ENCODE data around the gene RCSD1.

Gene RCSD1

GRCh38 chr1:167620002-167620401 lies 10.0 kb upstream of the RCSD1 start:
- H3K27ac ChIP-seq (ENCODE audit: low read length) = no peak overlapping the region
- no peak overlapping the region for H3K4me3 ChIP-seq (ENCODE audit: low read length)
- peaks cover 9% of the 10 kb centered on the region for H3K4me1 ChIP-seq (ENCODE audit: insufficient read depth, low read length)
- no peak overlapping the region for H3K9ac ChIP-seq (ENCODE audit: low read depth, low read length)
- H3K27me3 ChIP-seq (ENCODE audit: insufficient read depth, low read length) = no peaks in the 10 kb centered on the region
- H3K9me3 ChIP-seq (ENCODE audit: insufficient read depth, low read depth, low read length) = peaks cover 7% of the 10 kb centered on the region; the same call in 1 of the 2 replicates
- H3K36me3 ChIP-seq (ENCODE audit: insufficient read depth, low read depth, low read length) = no peaks in the 10 kb centered on the region

- Histone ChIP-seq H3K9me3 (ENCODE audit: insufficient read depth, low read depth, low read length) (no peaks in the 10 kb centered on the region), H3K27ac (ENCODE audit: low read length) (no peak overlapping the region), H3K9ac (ENCODE audit: low read depth, low read length) (no peak overlapping the region), H3K27me3 (ENCODE audit: insufficient read depth, low read length) (no peaks in the 10 kb centered on the region; the same call in 1 of the 2 replicates), H3K4me3 (ENCODE audit: low read length) (no peak overlapping the region), H3K4me1 (ENCODE audit: insufficient read depth, low read length) (peaks cover 9% of the 10 kb centered on the region), H3K36me3 (ENCODE audit: insufficient read depth, low read depth, low read length) (no peaks in the 10 kb centered on the region)
Observed at GRCh38 chr1:167621780-167622313, 8.2 kb upstream of the RCSD1 start.

GRCh38 chr1:167623951-167624350 lies 6.1 kb upstream of the RCSD1 start:
- Histone ChIP-seq H3K36me3 (ENCODE audit: insufficient read depth, low read depth, low read length) (no peaks in the 10 kb centered on the region), H3K9ac (ENCODE audit: low read depth, low read length) (no peak overlapping the region), H3K4me3 (ENCODE audit: low read length) (no peak overlapping the region), H3K9me3 (ENCODE audit: insufficient read depth, low read depth, low read length) (no peaks in the 10 kb centered on the region), H3K4me1 (ENCODE audit: insufficient read depth, low read length) (no peaks in the 10 kb centered on the region), H3K27ac (ENCODE audit: low read length) (no peak overlapping the region), H3K27me3 (ENCODE audit: insufficient read depth, low read length) (peaks cover 16% of the 10 kb centered on the region)

- Histone ChIP-seq H3K9ac (ENCODE audit: low read depth, low read length) (no peak overlapping the region), H3K27ac (ENCODE audit: low read length) (no peak overlapping the region), H3K4me1 (ENCODE audit: insufficient read depth, low read length) (peaks cover 4% of the 10 kb centered on the region; the same call in 1 of the 2 replicates), H3K9me3 (ENCODE audit: insufficient read depth, low read depth, low read length) (no peaks in the 10 kb centered on the region), H3K36me3 (ENCODE audit: insufficient read depth, low read depth, low read length) (no peaks in the 10 kb centered on the region), H3K27me3 (ENCODE audit: insufficient read depth, low read length) (peaks cover 29% of the 10 kb centered on the region), H3K4me3 (ENCODE audit: low read length) (no peak overlapping the region)
Observed at GRCh38 chr1:167625040-167625823, 4.8 kb upstream of the RCSD1 start.

- Histone ChIP-seq H3K9me3 (ENCODE audit: insufficient read depth, low read depth, low read length) (no peaks in the 10 kb centered on the region), H3K36me3 (ENCODE audit: insufficient read depth, low read depth, low read length) (no peaks in the 10 kb centered on the region), H3K27me3 (ENCODE audit: insufficient read depth, low read length) (peaks cover 52% of the 10 kb centered on the region), H3K27ac (ENCODE audit: low read length) (no peak overlapping the region), H3K4me1 (ENCODE audit: insufficient read depth, low read length) (peaks cover 12% of the 10 kb centered on the region; the same call in 1 of the 2 replicates), H3K4me3 (ENCODE audit: low read length) (no peak overlapping the region), H3K9ac (ENCODE audit: low read depth, low read length) (no peak overlapping the region)
Observed at GRCh38 chr1:167627615-167627864, 2.5 kb upstream of the RCSD1 start.

- Histone ChIP-seq H3K4me3 (ENCODE audit: low read length) (no peak overlapping the region), H3K9ac (ENCODE audit: low read depth, low read length) (no peak overlapping the region), H3K27ac (ENCODE audit: low read length) (no peak overlapping the region), H3K36me3 (ENCODE audit: insufficient read depth, low read depth, low read length) (no peaks in the 10 kb centered on the region), H3K9me3 (ENCODE audit: insufficient read depth, low read depth, low read length) (no peaks in the 10 kb centered on the region), H3K4me1 (ENCODE audit: insufficient read depth, low read length) (peaks cover 14% of the 10 kb centered on the region; the same call in 1 of the 2 replicates), H3K27me3 (ENCODE audit: insufficient read depth, low read length) (peaks cover 57% of the 10 kb centered on the region)
Observed at GRCh38 chr1:167627865-167628641, 2.0 kb upstream of the RCSD1 start.

- Histone ChIP-seq H3K9ac (ENCODE audit: low read depth, low read length) (no peak overlapping the region), H3K27ac (ENCODE audit: low read length) (no peak overlapping the region), H3K4me1 (ENCODE audit: insufficient read depth, low read length) (peaks cover 14% of the 10 kb centered on the region; the same call in 1 of the 2 replicates), H3K4me3 (ENCODE audit: low read length) (peak overlapping the region; percentile 70; the same call in 1 of the 2 replicates), H3K36me3 (ENCODE audit: insufficient read depth, low read depth, low read length) (no peaks in the 10 kb centered on the region), H3K9me3 (ENCODE audit: insufficient read depth, low read depth, low read length) (no peaks in the 10 kb centered on the region), H3K27me3 (ENCODE audit: insufficient read depth, low read length) (peaks cover 65% of the 10 kb centered on the region)
Observed at GRCh38 chr1:167628741-167629515, 1.1 kb upstream of the RCSD1 start.

GRCh38 chr1:167630568-167631385 lies 745 bp downstream of the RCSD1 start:
- Histone ChIP-seq H3K27ac (ENCODE audit: low read length) (no peak overlapping the region), H3K9ac (ENCODE audit: low read depth, low read length) (peak overlapping the region; percentile 48; the same call in 1 of the 2 replicates), H3K36me3 (ENCODE audit: insufficient read depth, low read depth, low read length) (no peaks in the 10 kb centered on the region), H3K4me1 (ENCODE audit: insufficient read depth, low read length) (peaks cover 17% of the 10 kb centered on the region; the same call in 1 of the 2 replicates), H3K27me3 (ENCODE audit: insufficient read depth, low read length) (peaks cover 83% of the 10 kb centered on the region), H3K9me3 (ENCODE audit: insufficient read depth, low read depth, low read length) (no peaks in the 10 kb centered on the region), H3K4me3 (ENCODE audit: low read length) (peak overlapping the region; percentile 70)

- Histone ChIP-seq H3K4me1 (ENCODE audit: insufficient read depth, low read length) (peaks cover 17% of the 10 kb centered on the region; the same call in 1 of the 2 replicates), H3K27ac (ENCODE audit: low read length) (no peak overlapping the region), H3K27me3 (ENCODE audit: insufficient read depth, low read length) (peaks cover 90% of the 10 kb centered on the region), H3K36me3 (ENCODE audit: insufficient read depth, low read depth, low read length) (no peaks in the 10 kb centered on the region), H3K9ac (ENCODE audit: low read depth, low read length) (no peak overlapping the region), H3K4me3 (ENCODE audit: low read length) (no peak overlapping the region), H3K9me3 (ENCODE audit: insufficient read depth, low read depth, low read length) (no peaks in the 10 kb centered on the region)
Observed at GRCh38 chr1:167631386-167631935, 1.4 kb downstream of the RCSD1 start.

- no peaks in the 10 kb centered on the region for H3K9me3 ChIP-seq (ENCODE audit: insufficient read depth, low read depth, low read length)
- H3K27me3 ChIP-seq (ENCODE audit: insufficient read depth, low read length) = peaks cover 96% of the 10 kb centered on the region
- no peak overlapping the region for H3K4me3 ChIP-seq (ENCODE audit: low read length)
- no peak overlapping the region for H3K27ac ChIP-seq (ENCODE audit: low read length)
- no peak overlapping the region for H3K9ac ChIP-seq (ENCODE audit: low read depth, low read length)
- H3K4me1 ChIP-seq (ENCODE audit: insufficient read depth, low read length) = peaks cover 17% of the 10 kb centered on the region; the same call in 1 of the 2 replicates
- H3K36me3 ChIP-seq (ENCODE audit: insufficient read depth, low read depth, low read length) = no peaks in the 10 kb centered on the region
Observed at GRCh38 chr1:167631936-167632614, 2.0 kb downstream of the RCSD1 start.

All from iPS-20b (cell line).